Measurements from ENCODE around the gene NUDT16L1. TPM values are rescaled to one million over a fixed set of nuclear protein-coding genes. Genes with fewer than 3 reads are reported as not detected.

The NUDT16L1 gene
- total RNA-seq, 1 donor from 2014 or later = 61.9 TPM

- DNase-seq = no peak
- no peak for TF ChIP-seq CTCF (IDR thresholded peaks at IDR 0.05; ENCODE audit: borderline replicate concordance)
- Histone ChIP-seq H3K27me3 (ENCODE audit: low read depth) (no peaks in the 10 kb centered on the region), H3K36me3 (peaks cover 75% of the 10 kb centered on the region), H3K4me3 (no peak overlapping the region), H3K9me3 (replicated peaks) (no peaks in the 10 kb centered on the region), H3K27ac (replicated peaks) (no peak overlapping the region), H3K4me1 (no peaks in the 10 kb centered on the region)
- intact Hi-C loops (cut with micrococcal nuclease) = no loop called here
These were observed 21.6 kb downstream of the NUDT16L1 start for GRCh38 chr16:4714996-4715395.

GRCh38 chr16:4718466-4718865 lies 25.1 kb downstream of the NUDT16L1 start:
- H3K36me3 ChIP-seq = peaks cover 49% of the 10 kb centered on the region
- H3K27ac ChIP-seq (replicated peaks) = no peak overlapping the region
- intact Hi-C loops (cut with micrococcal nuclease) = no loop called here
- no peak for TF ChIP-seq CTCF (IDR thresholded peaks at IDR 0.05; ENCODE audit: borderline replicate concordance)
- H3K27me3 ChIP-seq (ENCODE audit: low read depth) = no peaks in the 10 kb centered on the region
- H3K9me3 ChIP-seq (replicated peaks) = no peaks in the 10 kb centered on the region
- H3K4me1 ChIP-seq = no peaks in the 10 kb centered on the region
- DNase-seq = no peak
- no peak overlapping the region for H3K4me3 ChIP-seq

- no peaks in the 10 kb centered on the region for H3K27me3 ChIP-seq (ENCODE audit: low read depth)
- no peak overlapping the region for H3K27ac ChIP-seq (replicated peaks)
- peaks cover 53% of the 10 kb centered on the region for H3K36me3 ChIP-seq
- intact Hi-C loops (cut with micrococcal nuclease) = no loop called here
- no peak overlapping the region for H3K4me3 ChIP-seq
- no peaks in the 10 kb centered on the region for H3K4me1 ChIP-seq
- TF ChIP-seq CTCF (IDR thresholded peaks at IDR 0.05; ENCODE audit: borderline replicate concordance) = no peak
- no peak for DNase-seq
- H3K9me3 ChIP-seq (replicated peaks) = no peaks in the 10 kb centered on the region
These were observed 29.9 kb downstream of the NUDT16L1 start for GRCh38 chr16:4723071-4723767.

- intact Hi-C loops (cut with micrococcal nuclease) = no loop called here
- no peak overlapping the region for H3K27ac ChIP-seq (replicated peaks)
- H3K4me3 ChIP-seq = no peak overlapping the region
- no peak for DNase-seq
- no peaks in the 10 kb centered on the region for H3K9me3 ChIP-seq (replicated peaks)
- peaks cover 55% of the 10 kb centered on the region for H3K36me3 ChIP-seq
- H3K4me1 ChIP-seq = no peaks in the 10 kb centered on the region
- no peaks in the 10 kb centered on the region for H3K27me3 ChIP-seq (ENCODE audit: low read depth)
- no peak for TF ChIP-seq CTCF (IDR thresholded peaks at IDR 0.05; ENCODE audit: borderline replicate concordance)
These were observed 31.4 kb downstream of the NUDT16L1 start for GRCh38 chr16:4724661-4725270.

- intact Hi-C loops (cut with micrococcal nuclease) = no loop called here
- no peak for TF ChIP-seq CTCF (IDR thresholded peaks at IDR 0.05; ENCODE audit: borderline replicate concordance)
- Histone ChIP-seq H3K36me3 (peaks cover 73% of the 10 kb centered on the region), H3K27ac (replicated peaks) (no peak overlapping the region), H3K4me3 (no peak overlapping the region), H3K4me1 (no peaks in the 10 kb centered on the region), H3K27me3 (ENCODE audit: low read depth) (no peaks in the 10 kb centered on the region), H3K9me3 (replicated peaks) (no peaks in the 10 kb centered on the region)
- no peak for DNase-seq
These were observed 33.3 kb downstream of the NUDT16L1 start for GRCh38 chr16:4726616-4727015.

All from left ventricle myocardium inferior (tissue), 1 donor.